HG03039 (cell line): ENCODE measurements around the gene TRIM37.
"Not testable (repeated sequence)": the region's sequence is repeated elsewhere in the genome, so short reads cannot be mapped to it uniquely, and the experiment has no call there.

Source experiments
- ATAC-seq: cut with Tn5 transposase; IDR thresholded peaks from one replicate; pipeline ENCODE4 v1.9.1; 2021; ENCODE audit warnings: mild to moderate bottlenecking, moderate library complexity; ENCODE audit not compliant: unreplicated experiment

TRIM37 gene

GRCh38 chr17:58997756-58998553, 108.7 kb downstream of the TRIM37 start:
- ATAC-seq: no peak

- ATAC-seq: no peak
Measured at GRCh38 chr17:58996968-58997367, 109.7 kb downstream of the TRIM37 start.

- no peak for ATAC-seq
Measured at GRCh38 chr17:58995247-58995940, 111.3 kb downstream of the TRIM37 start.

- no peak for ATAC-seq
Measured at GRCh38 chr17:58993311-58993710, 113.4 kb downstream of the TRIM37 start.

GRCh38 chr17:58991718-58992331, 114.9 kb downstream of the TRIM37 start:
- ATAC-seq: peak; percentile 55

GRCh38 chr17:58989629-58990028, 117.1 kb downstream of the TRIM37 start:
- no peak for ATAC-seq

- no peak for ATAC-seq
Measured at GRCh38 chr17:58985971-58986370, 120.7 kb downstream of the TRIM37 start.

- no peak for ATAC-seq
Measured at GRCh38 chr17:58985367-58985766, 121.3 kb downstream of the TRIM37 start.

GRCh38 chr17:58982626-58983025, 124.1 kb downstream of the TRIM37 start:
- ATAC-seq: no peak

GRCh38 chr17:58980706-58981481, 125.8 kb downstream of the TRIM37 start:
- ATAC-seq: no peak

GRCh38 chr17:58976541-58976940, 130.1 kb downstream of the TRIM37 start:
- no peak for ATAC-seq

- ATAC-seq: no peak
Measured at GRCh38 chr17:58974354-58974753, 132.3 kb downstream of the TRIM37 start.

GRCh38 chr17:58970609-58971450, 135.8 kb downstream of the TRIM37 start:
- ATAC-seq: no peak

GRCh38 chr17:58969612-58970011, 137.1 kb downstream of the TRIM37 start:
- no peak for ATAC-seq

GRCh38 chr17:58969156-58969555, 137.5 kb downstream of the TRIM37 start:
- no peak for ATAC-seq

GRCh38 chr17:58968426-58969061, 138.1 kb downstream of the TRIM37 start:
- no peak for ATAC-seq

GRCh38 chr17:58966208-58966607, 140.5 kb downstream of the TRIM37 start:
- ATAC-seq: no peak

GRCh38 chr17:58965221-58965620, 141.5 kb downstream of the TRIM37 start:
- no peak for ATAC-seq

GRCh38 chr17:58960068-58960467, 146.6 kb downstream of the TRIM37 start:
- ATAC-seq: no peak

GRCh38 chr17:58957725-58958073, 149.0 kb downstream of the TRIM37 start:
- not testable (repeated sequence) for ATAC-seq
